HG02884 (cell line): ENCODE measurements around the gene LRRC2.
"Not testable (repeated sequence)": the region's sequence is repeated elsewhere in the genome, so short reads cannot be mapped to it uniquely, and the experiment has no call there.

Source experiments
- ATAC-seq: cut with Tn5 transposase; IDR thresholded peaks from one replicate; pipeline ENCODE4 v1.9.1; 2021; ENCODE audit warnings: mild to moderate bottlenecking, moderate library complexity; ENCODE audit not compliant: unreplicated experiment

Gene LRRC2

GRCh38 chr3:46558184-46559043 is 7.7 kb downstream of the LRRC2 start:
- peak; percentile 78 for ATAC-seq

GRCh38 chr3:46557814-46558183 is 8.3 kb downstream of the LRRC2 start:
- no peak for ATAC-seq

GRCh38 chr3:46553154-46553553 is 12.9 kb downstream of the LRRC2 start:
- no peak for ATAC-seq

GRCh38 chr3:46552538-46552937 is 13.6 kb downstream of the LRRC2 start:
- no peak for ATAC-seq

GRCh38 chr3:46551615-46552014 is 14.5 kb downstream of the LRRC2 start:
- ATAC-seq, result no peak

GRCh38 chr3:46549989-46550388 is 16.1 kb downstream of the LRRC2 start:
- no peak for ATAC-seq

GRCh38 chr3:46549408-46549904 is 16.6 kb downstream of the LRRC2 start:
- ATAC-seq, result no peak

- ATAC-seq, result not testable (repeated sequence)
Observed at GRCh38 chr3:46548611-46549010, 17.5 kb downstream of the LRRC2 start.

GRCh38 chr3:46546896-46547440 is 19.1 kb downstream of the LRRC2 start:
- no peak for ATAC-seq

- ATAC-seq, result no peak
Observed at GRCh38 chr3:46545818-46546630, 20.1 kb downstream of the LRRC2 start.

GRCh38 chr3:46544771-46545503 is 21.2 kb downstream of the LRRC2 start:
- no peak for ATAC-seq

- ATAC-seq, result no peak
Observed at GRCh38 chr3:46542801-46543201, 23.3 kb downstream of the LRRC2 start.

- ATAC-seq, result no peak
Observed at GRCh38 chr3:46542344-46542743, 23.8 kb downstream of the LRRC2 start.

- no peak for ATAC-seq
Observed at GRCh38 chr3:46541835-46542234, 24.3 kb downstream of the LRRC2 start.

GRCh38 chr3:46540550-46540949 is 25.6 kb downstream of the LRRC2 start:
- no peak for ATAC-seq

- no peak for ATAC-seq
Observed at GRCh38 chr3:46539443-46540005, 26.6 kb downstream of the LRRC2 start.

GRCh38 chr3:46538803-46539442 is 27.2 kb downstream of the LRRC2 start:
- ATAC-seq, result peak; percentile 82

- not testable (repeated sequence) for ATAC-seq
Observed at GRCh38 chr3:46538425-46538802, 27.7 kb downstream of the LRRC2 start.

GRCh38 chr3:46537779-46538178 is 28.3 kb downstream of the LRRC2 start:
- no peak for ATAC-seq

- ATAC-seq, result no peak
Observed at GRCh38 chr3:46537316-46537715, 28.8 kb downstream of the LRRC2 start.
